K562 (cell line): ENCODE data around the gene MICAL2.

Experiments used
- FOXK2 ChIP-seq, 2 experiments: fragments of 450-650 bp; IDR thresholded peaks in 1 of 2; conservative IDR thresholded peaks in 1 of 2; 2 replicates each; pipeline ENCODE4 v1.6.1; 2016; ENCODE audit warnings: low read depth in 2 of 2, mild to moderate bottlenecking in 1 of 2
- HOMEZ ChIP-seq: fragments of 250-450 bp; sonication (Bioruptor Pico); IDR thresholded peaks from 2 replicates; pipeline ENCODE4 v1.4.0; 2020; ENCODE audit warnings: mild to moderate bottlenecking, moderate library complexity
- POLR2A ChIP-seq: fragments of 450-650 bp; conservative IDR thresholded peaks from 2 replicates; pipeline ENCODE4 v1.6.1; 2016
- ZNF232 ChIP-seq: sonication (generic); formaldehyde crosslinking; IDR thresholded peaks from 2 replicates; pipeline ENCODE4 v1.8.0; 2022; ENCODE audit warnings: mild to moderate bottlenecking, missing genetic modification reagents
- TF ChIP-seq, protein P1 (sequence below): fragments of 250-450 bp; sonication (Bioruptor Pico); IDR thresholded peaks from 2 replicates; pipeline ENCODE4 v1.5.0; 2021; ENCODE audit warnings: mild to moderate bottlenecking, moderate library complexity

- TF ChIP-seq POLR2A (no peak), FOXK2 (conservative IDR thresholded peaks at IDR 0.05 in 1 of 2, IDR thresholded peaks at IDR 0.05 in 1 of 2; ENCODE audit: low read depth in 2 of 2) (no peak), HOMEZ (CRISPR knock-in tag) (no peak), ZNF232 (CRISPR knock-in tag) (no peak)
- TF ChIP-seq, protein P1, sequence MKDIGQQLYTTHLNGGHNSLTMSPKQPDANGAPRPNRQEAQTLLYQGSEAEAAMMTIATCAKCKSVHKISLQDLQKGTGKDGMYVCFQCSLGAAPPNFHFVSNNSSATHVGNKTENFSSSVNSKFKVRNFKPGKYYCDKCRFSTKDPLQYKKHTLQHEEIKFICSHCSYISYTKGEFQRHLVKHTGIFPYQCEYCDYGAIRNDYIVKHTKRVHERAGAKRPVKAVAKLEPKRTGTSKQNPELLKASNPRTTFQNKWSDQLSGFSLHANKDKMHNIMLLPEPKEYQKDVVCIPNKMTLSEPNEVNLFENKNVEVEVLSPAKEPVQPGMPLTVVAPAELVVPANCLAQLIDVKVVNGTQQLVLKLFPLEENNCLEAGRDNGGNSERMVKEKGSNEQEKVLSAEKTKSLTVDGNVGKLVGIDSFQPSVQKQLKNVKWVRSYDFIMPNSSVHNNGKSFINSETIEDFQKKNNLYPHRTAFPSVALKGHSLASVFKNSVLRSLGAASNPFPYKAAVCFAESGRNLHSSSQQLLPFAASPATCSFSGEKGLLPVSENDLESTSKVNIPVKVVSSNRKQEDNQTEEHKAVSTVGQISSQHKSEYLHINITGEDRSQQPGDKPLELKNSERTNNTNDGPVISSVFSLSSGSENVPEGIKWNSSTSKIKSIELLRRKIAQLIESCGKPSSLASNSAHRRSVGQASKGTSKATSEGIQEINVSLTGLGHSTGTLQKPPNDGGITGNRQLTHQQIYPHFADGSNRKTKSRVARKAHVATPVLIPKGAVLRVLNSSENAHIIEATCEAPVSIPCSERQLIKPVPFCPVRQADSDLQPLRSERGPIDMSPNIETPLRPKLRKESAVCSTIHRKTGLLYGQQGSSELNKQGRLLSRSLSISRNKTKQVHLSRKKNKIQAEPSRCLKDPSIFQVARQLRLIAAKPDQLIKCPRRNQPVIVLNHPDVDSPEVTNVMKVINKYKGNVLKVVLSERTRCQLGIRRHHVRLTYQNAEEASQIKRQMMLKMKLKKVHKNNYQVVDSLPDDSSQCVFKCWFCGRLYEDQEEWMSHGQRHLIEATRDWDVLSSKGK (CRISPR knock-in tag), result no peak
These were observed 31.8 kb downstream of the MICAL2 start for GRCh38 chr11:12142176-12142575.
